Endothelial cell of umbilical vein (primary cell): ENCODE results near the gene CERS5. TPM values are rescaled to one million over a fixed set of nuclear protein-coding genes. Genes with fewer than 3 reads are reported as not detected.

Experiments
- BruUV-seq: library from RNA; stranded (reverse); fragments of 400-500 nt; replicated peaks from 2 replicates; lab custom pipeline; 2021; lab: Mats Ljungman, UMichigan
- CTCF ChIA-PET: fragments of 300-600, 350-600 bp; sonication (Branson Sonifier 250); formaldehyde crosslinking; loops from one replicate; lab custom pipeline; 2021; ENCODE audit warnings: antibody characterized with exemption, inconsistent platforms; lab: Charles Lee
- POLR2A ChIA-PET: fragments of 300-600, 350-600 bp; sonication (Branson Sonifier 250); formaldehyde crosslinking; loops from one replicate; lab custom pipeline; 2021; ENCODE audit warnings: antibody characterized with exemption, inconsistent platforms; lab: Charles Lee
- DNase-seq: peaks from one replicate; pipeline ENCODE4 v3.0.0-alpha.2; 2011; ENCODE audit warnings: low read depth, low spot score
- FAIRE-seq: peaks from 2 replicates; lab custom pipeline; 2011; peaks lifted over from hg19 to GRCh38; lab: Jason Lieb, UNC
- H2AFZ ChIP-seq: 2 replicates; pipeline ENCODE4 v1.6.0; 2012; ENCODE audit warnings: low read depth, low read length, control low read depth, inconsistent platforms
- H3K27ac ChIP-seq: 2 replicates; pipeline ENCODE4 v1.5.1; 2011; ENCODE audit warnings: low read depth, mild to moderate bottlenecking, control low read depth, low read length, moderate library complexity; ENCODE audit not compliant: insufficient read depth
- H3K27me3 ChIP-seq, 2 experiments: 2 replicates each; pipeline versions ENCODE4 v1.6.0 to v1.6.1; 2011; ENCODE audit warnings: low read length in 2 of 2, mixed read lengths in 1 of 2; ENCODE audit not compliant: control insufficient read depth in 2 of 2, insufficient read depth in 2 of 2
- H3K36me3 ChIP-seq, 2 experiments: 2 replicates in 1 of 2; 3 replicates in 1 of 2; pipeline ENCODE4 v1.5.1; 2011; ENCODE audit warnings: low read length in 2 of 2, mild to moderate bottlenecking in 1 of 2, moderate library complexity in 1 of 2; ENCODE audit not compliant: control insufficient read depth in 2 of 2, insufficient read depth in 2 of 2; ENCODE audit errors: extremely low read depth in 1 of 2
- H3K4me1 ChIP-seq: 3 replicates; pipeline ENCODE4 v1.5.1; 2011; ENCODE audit warnings: mild to moderate bottlenecking, low read length; ENCODE audit not compliant: control insufficient read depth, insufficient read depth; ENCODE audit errors: extremely low read depth
- H3K4me2 ChIP-seq: 2 replicates; pipeline ENCODE4 v1.6.1; 2011; ENCODE audit warnings: low read length, control low read depth, mixed read lengths; ENCODE audit not compliant: insufficient read depth
- H3K4me3 ChIP-seq, 3 experiments: fragments of 200-600 bp in 1 of 3; sonication (generic), shearing (Covaris generic) in 1 of 3; replicated peaks in 1 of 3; 2 replicates each; pipeline ENCODE4 v1.5.1; 2011 to 2016; ENCODE audit warnings: control low read depth in 3 of 3, low read length in 3 of 3, mild to moderate bottlenecking in 2 of 3, inconsistent platforms in 1 of 3, low read depth in 1 of 3, moderate library complexity in 1 of 3; ENCODE audit not compliant: insufficient read depth in 1 of 3
- H3K79me2 ChIP-seq: 2 replicates; pipeline ENCODE4 v1.6.0; 2012; ENCODE audit warnings: low read length, inconsistent platforms; ENCODE audit not compliant: control insufficient read depth, insufficient read depth
- H3K9ac ChIP-seq: replicated peaks from 2 replicates; pipeline ENCODE3; 2011; ENCODE audit warnings: low read length, control low read depth; ENCODE audit not compliant: insufficient read depth; ENCODE audit errors: extremely low read depth
- H3K9me1 ChIP-seq: replicated peaks from 3 replicates; pipeline ENCODE4 v1.6.0; 2011; ENCODE audit warnings: mild to moderate bottlenecking, low read length; ENCODE audit not compliant: control insufficient read depth, insufficient read depth; ENCODE audit errors: extremely low read depth
- H3K9me3 ChIP-seq: replicated peaks from 2 replicates; pipeline ENCODE4 v1.5.1; 2012; ENCODE audit warnings: low read length, inconsistent platforms; ENCODE audit not compliant: control insufficient read depth, insufficient read depth
- H4K20me1 ChIP-seq: replicated peaks from 2 replicates; pipeline ENCODE3; 2011; ENCODE audit warnings: mild to moderate bottlenecking, low read length; ENCODE audit not compliant: control insufficient read depth, insufficient read depth; ENCODE audit errors: extremely low read depth
- CTCF ChIP-seq, 2 donors: IDR thresholded peaks; 1 replicate in 1 of 2; 2 replicates in 1 of 2; pipeline ENCODE4 v1.5.1; 2011; ENCODE audit warnings: low read length in 2 of 2, mild to moderate bottlenecking in 2 of 2, moderate library complexity in 2 of 2, control low read depth in 1 of 2, inconsistent platforms in 1 of 2, low read depth in 1 of 2; ENCODE audit not compliant: insufficient read depth in 1 of 2; ENCODE audit errors: extremely low read depth in 1 of 2
- EZH2 ChIP-seq: IDR thresholded peaks from 2 replicates; pipeline ENCODE4 v1.6.1; 2012; ENCODE audit warnings: borderline replicate concordance, low read depth, mild to moderate bottlenecking, moderate library complexity, low read length, inconsistent platforms; ENCODE audit not compliant: severe bottlenecking
- FOS ChIP-seq: IDR thresholded peaks from 2 replicates; pipeline ENCODE4 v1.6.1; 2011; ENCODE audit warnings: mild to moderate bottlenecking, low read length, moderate library complexity, borderline replicate concordance; ENCODE audit not compliant: insufficient read depth
- GATA2 ChIP-seq: IDR thresholded peaks from 2 replicates; pipeline ENCODE4 v1.7.0; 2011; ENCODE audit warnings: low read depth, mild to moderate bottlenecking, moderate library complexity, mixed read lengths, low read length; ENCODE audit not compliant: insufficient read length, insufficient read depth
- JUN ChIP-seq: IDR thresholded peaks from 2 replicates; pipeline ENCODE4 v1.6.1; 2011; ENCODE audit warnings: borderline replicate concordance, low read depth; ENCODE audit not compliant: insufficient read length, insufficient read depth
- MAX ChIP-seq: IDR thresholded peaks from 2 replicates; pipeline ENCODE4 v1.6.1; 2011; ENCODE audit not compliant: insufficient read depth, insufficient read length
- MYC ChIP-seq: IDR thresholded peaks from one replicate; pipeline ENCODE4 v1.6.1; 2011; ENCODE audit warnings: mild to moderate bottlenecking, low read depth, low read length
- POLR2A ChIP-seq: IDR thresholded peaks from 2 replicates; pipeline ENCODE4 v1.6.1; 2012; ENCODE audit warnings: low read depth, mild to moderate bottlenecking, control low read depth, low read length
- POLR2AphosphoS5 ChIP-seq: IDR thresholded peaks from 2 replicates; pipeline ENCODE4 v1.6.1; 2012; ENCODE audit warnings: low read depth, mild to moderate bottlenecking, control low read depth, low read length, moderate library complexity; ENCODE audit not compliant: insufficient read depth
- dilution Hi-C: fragments of 300-500 bp; cut with MboI; formaldehyde crosslinking; loops from one replicate; pipeline ENCODE4 v1.15.0; 2019; ENCODE audit warnings: low sequenced_read_pairs; ENCODE audit not compliant: extremely low pct_ligation_motif_present
- intact Hi-C: fragments of 100-400 bp; cut with micrococcal nuclease; formaldehyde crosslinking; loops from one replicate; pipeline ENCODE4 v1.10.0; 2022
- polyA plus RNA-seq, 4 experiments: library from polyadenylated mRNA; depleted of rRNA in 3 of 4; stranded (reverse) in 3 of 4; unstranded in 1 of 4; fragments of >200 nt; gene quantifications; 2 replicates each; pipeline versions ENCODE4 v1.2.1 to v1.2.3, GENCODE V29; 2011 to 2012; ENCODE audit warnings: missing spikeins in 1 of 4
- total RNA-seq: library from RNA; stranded (reverse); gene quantifications from 2 replicates; pipeline ENCODE4 v1.2.3, GENCODE V29; 2021

CERS5 gene
- total and polyA plus RNA-seq, 2 donors (not counting 3 experiments of a cell fraction or from before 2014, with no cell fraction given), result 60.4 to 108 TPM

GRCh38 chr12:50110127-50110761, 56.9 kb downstream of the CERS5 start:
- peaks cover 9% of the 10 kb centered on the region for H3K4me1 ChIP-seq
- H2AFZ ChIP-seq, result peak overlapping the region; percentile 90
- TF ChIP-seq MAX (no peak), GATA2 (no peak), FOS (no peak), POLR2AphosphoS5 (no peak), EZH2 (no peak), JUN (no peak), CTCF (IDR thresholded peaks at IDR 0.05; ENCODE audit: extremely low read depth in 1 of 2, insufficient read depth in 1 of 2, low read depth in 1 of 2, low read length in 2 of 2) (no peak), POLR2A (no peak), MYC (no peak)
- no peaks in the 10 kb centered on the region for H3K36me3 ChIP-seq
- no TSS peak for BruUV-seq
- no peaks in the 10 kb centered on the region for H3K9me1 ChIP-seq
- intact Hi-C loops, result no loop called here
- no peaks in the 10 kb centered on the region for H3K27me3 ChIP-seq
- no peak overlapping the region for H3K9ac ChIP-seq
- POLR2A ChIA-PET, result interaction anchor here (2.3 kb wide), 1 partner anchor 25 kb away, joined by 17 read pairs; the partner anchor contains the start of gene SMARCD1
- peaks cover 7% of the 10 kb centered on the region for H3K79me2 ChIP-seq
- no peak overlapping the region for H3K27ac ChIP-seq
- DNase-seq (no peak), FAIRE-seq (no peak)
- CTCF ChIA-PET, result interaction anchor here (0.8 to 4.5 kb wide), 16 partner anchors 9 to 204 kb away, joined by 3 to 89 read pairs (median 14); partner anchors contain the start of genes CERS5, GPD1 and SMARCD1
- no peaks in the 10 kb centered on the region for H4K20me1 ChIP-seq
- no peak overlapping the region for H3K4me3 ChIP-seq
- dilution Hi-C loops, result no loop called here
- H3K9me3 ChIP-seq, result no peaks in the 10 kb centered on the region
- no peak overlapping the region for H3K4me2 ChIP-seq
